ENCODE results near the gene ASMTL.

DNA sequence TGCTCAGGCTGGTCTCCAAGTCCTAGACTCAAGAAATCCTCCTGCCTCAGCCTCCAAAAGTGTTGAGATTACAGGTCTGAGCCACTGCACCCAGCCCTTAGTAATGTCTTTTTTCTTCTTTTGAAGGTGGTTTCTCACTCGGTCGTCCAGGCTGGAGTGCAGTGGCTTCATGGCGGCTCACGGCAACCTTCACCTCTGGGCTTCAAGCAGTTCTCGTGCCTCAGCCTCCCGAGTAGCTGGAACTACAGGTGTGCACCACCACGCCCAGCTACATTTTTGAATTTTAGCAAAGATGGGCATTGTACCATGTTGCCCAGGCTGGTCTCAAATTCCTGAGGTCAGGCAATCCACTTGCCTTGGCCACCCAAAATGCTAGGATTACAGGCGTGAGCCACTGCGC is 32.3 kb upstream of the ASMTL start:
- TF ChIP-seq, protein P1, sequence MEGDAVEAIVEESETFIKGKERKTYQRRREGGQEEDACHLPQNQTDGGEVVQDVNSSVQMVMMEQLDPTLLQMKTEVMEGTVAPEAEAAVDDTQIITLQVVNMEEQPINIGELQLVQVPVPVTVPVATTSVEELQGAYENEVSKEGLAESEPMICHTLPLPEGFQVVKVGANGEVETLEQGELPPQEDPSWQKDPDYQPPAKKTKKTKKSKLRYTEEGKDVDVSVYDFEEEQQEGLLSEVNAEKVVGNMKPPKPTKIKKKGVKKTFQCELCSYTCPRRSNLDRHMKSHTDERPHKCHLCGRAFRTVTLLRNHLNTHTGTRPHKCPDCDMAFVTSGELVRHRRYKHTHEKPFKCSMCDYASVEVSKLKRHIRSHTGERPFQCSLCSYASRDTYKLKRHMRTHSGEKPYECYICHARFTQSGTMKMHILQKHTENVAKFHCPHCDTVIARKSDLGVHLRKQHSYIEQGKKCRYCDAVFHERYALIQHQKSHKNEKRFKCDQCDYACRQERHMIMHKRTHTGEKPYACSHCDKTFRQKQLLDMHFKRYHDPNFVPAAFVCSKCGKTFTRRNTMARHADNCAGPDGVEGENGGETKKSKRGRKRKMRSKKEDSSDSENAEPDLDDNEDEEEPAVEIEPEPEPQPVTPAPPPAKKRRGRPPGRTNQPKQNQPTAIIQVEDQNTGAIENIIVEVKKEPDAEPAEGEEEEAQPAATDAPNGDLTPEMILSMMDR (IDR thresholded peaks at IDR 0.05): no peak
- no peak for TF ChIP-seq EP300 (IDR thresholded peaks at IDR 0.05; ENCODE audit: low read depth)
- no peak for TF ChIP-seq POLR2AphosphoS5 (IDR thresholded peaks at IDR 0.05)
- no peak for TF ChIP-seq POLR2A (IDR thresholded peaks at IDR 0.05)
